GM12878 (cell line): Measurements from ENCODE around the gene UTS2. TPM values are rescaled to one million over a fixed set of nuclear protein-coding genes. Genes with fewer than 3 reads are reported as not detected.

Experiments
- ATAC-seq: fragments of 200-7000 bp; cut with Tn5 transposase; 3 replicates; pipeline ENCODE4 v1.9.1; 2020; ENCODE audit warnings: mild to moderate bottlenecking, moderate library complexity
- BruUV-seq: library from RNA; stranded (reverse); fragments of 400-500 nt; replicated peaks from 2 replicates; lab custom pipeline; 2021; lab: Mats Ljungman, UMichigan
- CTCF ChIA-PET: fragments of 300-600 bp; sonication (Branson Sonifier 250); formaldehyde crosslinking; extraction: SDS; loops from one replicate; lab custom pipeline; 2021; ENCODE audit warnings: inconsistent platforms; lab: Yijun Ruan, JAX
- POLR2A ChIA-PET: fragments of 350-600 bp; formaldehyde crosslinking; extraction: SDS; loops from one replicate; lab custom pipeline; 2021; ENCODE audit warnings: inconsistent platforms; lab: Charles Lee
- RAD21 ChIA-PET: fragments of 300-600 bp; sonication (Branson Sonifier 250); formaldehyde crosslinking; loops from one replicate; lab custom pipeline; 2023; ENCODE audit warnings: antibody characterized with exemption; ENCODE audit not compliant: unreplicated experiment; lab: Charles Lee
- SMC1A ChIA-PET: fragments of 300-600 bp; sonication (Branson Sonifier 250); formaldehyde crosslinking; loops from one replicate; lab custom pipeline; 2023; ENCODE audit not compliant: unreplicated experiment, uncharacterized antibody; lab: Charles Lee
- DNase-seq: peaks from one replicate; pipeline ENCODE4 v3.0.0-alpha.2; 2011; ENCODE audit warnings: low read depth, low spot score
- FAIRE-seq: peaks from 3 replicates; lab custom pipeline; 2011; peaks lifted over from hg19 to GRCh38; lab: Jason Lieb, UNC
- H2AFZ ChIP-seq: 2 replicates; pipeline ENCODE4 v1.6.0; 2011; ENCODE audit warnings: low read depth, low read length, control low read depth; ENCODE audit not compliant: control insufficient read depth
- H3K27ac ChIP-seq: 2 replicates; pipeline ENCODE4 v1.5.1; 2011; ENCODE audit warnings: control low read depth; ENCODE audit not compliant: control insufficient read depth, insufficient read depth
- H3K27me3 ChIP-seq, 2 experiments: replicated peaks in 1 of 2; 2 replicates each; pipeline versions ENCODE4 v1.6.0 to v1.6.1; 2011; ENCODE audit warnings: low read length in 1 of 2; ENCODE audit not compliant: control insufficient read depth in 2 of 2, insufficient read depth in 2 of 2
- H3K36me3 ChIP-seq, 2 experiments: 2 replicates each; pipeline ENCODE4 v1.5.1; 2011; ENCODE audit warnings: low read length in 1 of 2; ENCODE audit not compliant: control insufficient read depth in 2 of 2, insufficient read depth in 2 of 2
- H3K4me1 ChIP-seq: 2 replicates; pipeline ENCODE4 v1.6.1; 2011; ENCODE audit warnings: mild to moderate bottlenecking, low read length, moderate library complexity, mixed read lengths; ENCODE audit not compliant: control insufficient read depth, insufficient read depth
- H3K4me2 ChIP-seq: 2 replicates; pipeline ENCODE4 v1.6.0; 2011; ENCODE audit warnings: control low read depth; ENCODE audit not compliant: control insufficient read depth, insufficient read depth
- H3K4me3 ChIP-seq: fragments of 200-600 bp; sonication (generic); 2 replicates; pipeline ENCODE4 v1.5.1; 2016
- H3K79me2 ChIP-seq: 2 replicates; pipeline ENCODE4 v1.6.0; 2011; ENCODE audit warnings: low read length; ENCODE audit not compliant: control insufficient read depth, insufficient read depth
- H3K9ac ChIP-seq: 2 replicates; pipeline ENCODE4 v1.8.0; 2011; ENCODE audit warnings: low read length, control low read depth, mixed read lengths; ENCODE audit not compliant: control insufficient read depth, insufficient read depth
- H3K9me3 ChIP-seq: replicated peaks from 3 replicates; pipeline ENCODE4 v1.5.1; 2011; ENCODE audit warnings: mild to moderate bottlenecking, low read length; ENCODE audit not compliant: control insufficient read depth, insufficient read depth
- H4K20me1 ChIP-seq: 2 replicates; pipeline ENCODE4 v1.6.0; 2011; ENCODE audit not compliant: control insufficient read depth, insufficient read depth
- ATF7 ChIP-seq: fragments of 450-650 bp; IDR thresholded peaks from 2 replicates; pipeline ENCODE4 v1.6.1; 2016; ENCODE audit warnings: low read depth, mild to moderate bottlenecking
- IRF4 ChIP-seq: IDR thresholded peaks from 2 replicates; pipeline ENCODE4 v1.6.1; 2011; ENCODE audit warnings: low read depth, low read length
- KLF5 ChIP-seq: fragments of 450-650 bp; IDR thresholded peaks from 2 replicates; pipeline ENCODE4 v1.6.1; 2014; ENCODE audit warnings: mild to moderate bottlenecking; ENCODE audit not compliant: partially characterized antibody
- NFIC ChIP-seq: IDR thresholded peaks from 2 replicates; pipeline ENCODE4 v1.6.1; 2012; ENCODE audit warnings: low read depth, mild to moderate bottlenecking, inconsistent platforms, low read length, moderate library complexity
- POLR2A ChIP-seq: IDR thresholded peaks from 2 replicates; pipeline ENCODE4 v1.6.1; 2011; ENCODE audit warnings: low read depth, mild to moderate bottlenecking, low read length
- POU2F2 ChIP-seq: IDR thresholded peaks from 3 replicates; pipeline ENCODE4 v1.6.1; 2011; ENCODE audit warnings: low read depth, mild to moderate bottlenecking, low read length, borderline replicate concordance
- RAD21 ChIP-seq: IDR thresholded peaks from 2 replicates; pipeline ENCODE4 v1.6.1; 2011; ENCODE audit warnings: mild to moderate bottlenecking, low read depth, low read length, moderate library complexity; ENCODE audit not compliant: insufficient read depth
- RBBP5 ChIP-seq: fragments of 200-600 bp; sonication (generic); conservative IDR thresholded peaks from 2 replicates; pipeline ENCODE4 v1.6.1; 2016
- SMAD1 ChIP-seq: fragments of 450-650 bp; IDR thresholded peaks from 2 replicates; pipeline ENCODE4 v1.6.1; 2018; ENCODE audit warnings: mild to moderate bottlenecking, low read depth; ENCODE audit not compliant: partially characterized antibody
- ZBED1 ChIP-seq: IDR thresholded peaks from 2 replicates; pipeline ENCODE4 v1.6.1; 2016; ENCODE audit warnings: borderline replicate concordance
- WGBS: methylation state at CpG from one replicate; pipeline ENCODE4 v1.1.6; 2016; ENCODE audit warnings: low lambda C conversion rate; ENCODE audit not compliant: insufficient replicate concordance, insufficient coverage; ENCODE audit errors: missing lambda C conversion rate; 5-methylcytosine and 5-hydroxymethylcytosine counted together
- in situ Hi-C: fragments of 300-500 bp; cut with MboI; formaldehyde crosslinking; loops from 9 replicates; pipeline ENCODE4 v1.14.3; 2018; ENCODE audit warnings: mixed read lengths
- intact Hi-C: fragments of 100-400 bp; cut with micrococcal nuclease; formaldehyde crosslinking; loops from one replicate; pipeline ENCODE4 v1.14.2; 2022; ENCODE audit not compliant: unreplicated experiment
- polyA plus RNA-seq, 11 experiments: library from polyadenylated mRNA; depleted of rRNA in 4 of 11; unstranded in 6 of 11; stranded (reverse) in 5 of 11; fragments of >200 nt; fragmentation: Nextera tagmentation in 4 of 11; fragmentation: Illumina TruSeq in 1 of 11; extraction: Ambion mirVana in 4 of 11; extraction: Trizol in 1 of 11; gene quantifications; 1 replicate in 1 of 11; 2 replicates in 10 of 11; pipeline versions ENCODE4 v1.2.1 to v1.2.3, GENCODE V29; 2011 to 2016; ENCODE audit warnings: inconsistent platforms in 2 of 11, missing spikeins in 2 of 11, low read depth in 1 of 11
- total RNA-seq, 4 experiments: library from RNA; depleted of rRNA in 3 of 4; stranded (reverse); fragments of >200 nt in 3 of 4; fragmentation: Illumina TruSeq in 1 of 4; extraction: Trizol in 1 of 4; gene quantifications; 2 replicates each; pipeline versions ENCODE4 v1.2.1 to v1.2.3, GENCODE V29; 2013 to 2021
- TF ChIP-seq, protein P1 (sequence below): fragments of 450-650 bp; IDR thresholded peaks from 2 replicates; pipeline ENCODE4 v1.6.1; 2017; ENCODE audit warnings: mild to moderate bottlenecking, moderate library complexity

The UTS2 gene
- total and polyA plus RNA-seq, 10 of the 15 experiments (the other 5 are each of a cell fraction or from before 2014, with no cell fraction given) = not detected

- intact Hi-C loops (no loop called here), in situ Hi-C loops (no loop called here)
- SMC1A ChIA-PET = no interaction called here
- RAD21 ChIA-PET = no interaction called here
- ATAC-seq (no peak), DNase-seq (no peak), FAIRE-seq (no peak)
- WGBS = 16% methylated on average over 17 of the region's 17 CpGs
- H3K4me2 ChIP-seq = no peak overlapping the region
- H3K36me3 ChIP-seq = no peaks in the 10 kb centered on the region
- no peak overlapping the region for H3K27ac ChIP-seq
- CTCF ChIA-PET = no interaction called here
- H3K9ac ChIP-seq = no peak overlapping the region
- no peaks in the 10 kb centered on the region; a peak in 1 of 4 replicates for H3K27me3 ChIP-seq
- H4K20me1 ChIP-seq = no peaks in the 10 kb centered on the region
- no TSS peak for BruUV-seq
- H3K4me1 ChIP-seq = no peaks in the 10 kb centered on the region
- POLR2A ChIA-PET = no interaction called here
- no peak overlapping the region for H2AFZ ChIP-seq
- no peak for TF ChIP-seq RBBP5
- no peak for TF ChIP-seq KLF5
- TF ChIP-seq ZBED1 = no peak
- no peak for TF ChIP-seq IRF4
- TF ChIP-seq SMAD1 = no peak
- TF ChIP-seq POU2F2 = no peak
- no peak for TF ChIP-seq POLR2A
- TF ChIP-seq RAD21 = no peak
- TF ChIP-seq, protein P1, sequence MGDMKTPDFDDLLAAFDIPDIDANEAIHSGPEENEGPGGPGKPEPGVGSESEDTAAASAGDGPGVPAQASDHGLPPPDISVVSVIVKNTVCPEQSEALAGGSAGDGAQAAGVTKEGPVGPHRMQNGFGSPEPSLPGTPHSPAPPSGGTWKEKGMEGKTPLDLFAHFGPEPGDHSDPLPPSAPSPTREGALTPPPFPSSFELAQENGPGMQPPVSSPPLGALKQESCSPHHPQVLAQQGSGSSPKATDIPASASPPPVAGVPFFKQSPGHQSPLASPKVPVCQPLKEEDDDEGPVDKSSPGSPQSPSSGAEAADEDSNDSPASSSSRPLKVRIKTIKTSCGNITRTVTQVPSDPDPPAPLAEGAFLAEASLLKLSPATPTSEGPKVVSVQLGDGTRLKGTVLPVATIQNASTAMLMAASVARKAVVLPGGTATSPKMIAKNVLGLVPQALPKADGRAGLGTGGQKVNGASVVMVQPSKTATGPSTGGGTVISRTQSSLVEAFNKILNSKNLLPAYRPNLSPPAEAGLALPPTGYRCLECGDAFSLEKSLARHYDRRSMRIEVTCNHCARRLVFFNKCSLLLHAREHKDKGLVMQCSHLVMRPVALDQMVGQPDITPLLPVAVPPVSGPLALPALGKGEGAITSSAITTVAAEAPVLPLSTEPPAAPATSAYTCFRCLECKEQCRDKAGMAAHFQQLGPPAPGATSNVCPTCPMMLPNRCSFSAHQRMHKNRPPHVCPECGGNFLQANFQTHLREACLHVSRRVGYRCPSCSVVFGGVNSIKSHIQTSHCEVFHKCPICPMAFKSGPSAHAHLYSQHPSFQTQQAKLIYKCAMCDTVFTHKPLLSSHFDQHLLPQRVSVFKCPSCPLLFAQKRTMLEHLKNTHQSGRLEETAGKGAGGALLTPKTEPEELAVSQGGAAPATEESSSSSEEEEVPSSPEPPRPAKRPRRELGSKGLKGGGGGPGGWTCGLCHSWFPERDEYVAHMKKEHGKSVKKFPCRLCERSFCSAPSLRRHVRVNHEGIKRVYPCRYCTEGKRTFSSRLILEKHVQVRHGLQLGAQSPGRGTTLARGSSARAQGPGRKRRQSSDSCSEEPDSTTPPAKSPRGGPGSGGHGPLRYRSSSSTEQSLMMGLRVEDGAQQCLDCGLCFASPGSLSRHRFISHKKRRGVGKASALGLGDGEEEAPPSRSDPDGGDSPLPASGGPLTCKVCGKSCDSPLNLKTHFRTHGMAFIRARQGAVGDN = no peak
- TF ChIP-seq NFIC = no peak
- no peak for TF ChIP-seq ATF7
- no peaks in the 10 kb centered on the region for H3K79me2 ChIP-seq
- no peaks in the 10 kb centered on the region for H3K9me3 ChIP-seq
- H3K4me3 ChIP-seq = no peak overlapping the region
Observed at GRCh38 chr1:7863756-7864328, 11.0 kb upstream of the UTS2 start.
